HG03469 (cell line): Measurements from ENCODE around the gene LDHAL6B.

Source experiments
- ATAC-seq: cut with Tn5 transposase; IDR thresholded peaks from one replicate; pipeline ENCODE4 v1.9.1; 2021; ENCODE audit warnings: mild to moderate bottlenecking, moderate library complexity, moderate number of reproducible peaks; ENCODE audit not compliant: unreplicated experiment

Gene LDHAL6B

DNA sequence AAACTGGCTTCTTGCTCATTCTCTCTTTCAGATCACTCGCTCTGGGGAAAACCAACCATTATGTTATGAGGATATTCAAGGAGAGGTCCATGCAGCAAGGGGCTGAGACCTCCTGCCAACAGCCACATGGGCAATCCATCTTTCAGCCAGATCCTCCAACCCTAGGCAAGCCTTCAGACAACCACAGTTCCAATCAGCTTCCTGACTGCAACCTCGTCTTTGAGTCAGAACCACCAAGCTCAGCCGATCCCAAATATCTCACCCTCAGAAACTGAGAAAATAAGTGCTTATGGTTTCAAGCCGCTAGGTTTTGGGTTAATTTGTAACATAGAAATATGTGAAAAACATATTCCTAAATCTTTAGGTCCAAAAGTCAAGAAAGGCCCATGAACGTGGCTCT, 10.3 kb downstream of the LDHAL6B start:
- ATAC-seq, result no peak

- ATAC-seq, result no peak
Observed at GRCh38 chr15:59217876-59218498, 11.3 kb downstream of the LDHAL6B start.

- ATAC-seq, result no peak
Observed at GRCh38 chr15:59218710-59219109, 12.1 kb downstream of the LDHAL6B start.

- ATAC-seq, result no peak
Observed at GRCh38 chr15:59221511-59222505, 15.2 kb downstream of the LDHAL6B start.

DNA sequence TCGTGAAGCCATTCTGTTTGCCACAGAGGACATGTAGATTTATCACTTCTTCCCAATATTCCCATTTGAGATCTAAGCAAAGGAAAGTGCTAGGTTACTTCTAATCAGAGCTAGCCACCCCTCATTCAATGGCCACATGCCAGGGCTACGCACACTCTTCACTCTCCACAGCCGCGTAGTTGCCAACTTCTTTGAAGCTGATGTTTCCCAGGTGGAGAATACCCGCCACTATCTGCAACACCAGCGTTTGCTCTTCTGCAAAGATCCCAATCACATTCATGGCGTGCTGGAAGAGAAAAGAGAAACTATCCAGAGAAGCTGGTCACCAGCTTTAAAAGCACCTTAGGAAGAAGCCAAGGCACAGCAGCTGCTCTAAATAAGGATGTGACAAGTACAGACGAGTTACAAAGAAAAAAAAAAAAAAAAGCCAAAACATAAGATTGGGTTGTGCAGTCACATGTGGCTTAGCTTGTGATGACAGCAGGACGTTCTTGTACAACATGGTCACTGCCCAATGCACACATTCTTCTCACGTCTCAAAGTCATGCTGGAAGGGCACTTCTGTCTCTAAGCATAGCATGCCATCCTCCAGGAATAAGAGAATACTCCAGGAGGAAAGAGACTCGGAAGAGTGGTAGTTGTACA, 16.4 kb downstream of the LDHAL6B start:
- no peak for ATAC-seq

DNA sequence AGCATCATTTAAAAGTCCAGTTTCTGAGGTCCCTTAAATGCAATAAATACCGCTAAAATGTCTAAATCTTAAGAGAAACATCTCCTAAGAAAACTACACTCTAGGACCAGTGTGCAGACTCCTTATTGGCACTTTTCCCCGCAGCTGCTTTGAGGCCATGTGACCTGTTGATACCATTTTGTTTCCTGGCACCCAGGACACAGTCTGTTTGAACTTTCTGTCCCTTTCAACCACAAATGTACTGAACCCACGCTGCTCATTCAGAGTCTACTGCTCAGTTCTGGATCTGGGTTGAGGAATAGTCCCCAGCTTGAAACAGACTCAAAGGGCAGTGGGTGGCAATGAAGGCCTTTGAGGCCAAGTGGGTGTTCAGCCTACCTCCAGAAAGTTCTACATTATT, 17.1 kb downstream of the LDHAL6B start:
- no peak for ATAC-seq

- no peak for ATAC-seq
Observed at GRCh38 chr15:59224474-59224873, 17.8 kb downstream of the LDHAL6B start.

DNA sequence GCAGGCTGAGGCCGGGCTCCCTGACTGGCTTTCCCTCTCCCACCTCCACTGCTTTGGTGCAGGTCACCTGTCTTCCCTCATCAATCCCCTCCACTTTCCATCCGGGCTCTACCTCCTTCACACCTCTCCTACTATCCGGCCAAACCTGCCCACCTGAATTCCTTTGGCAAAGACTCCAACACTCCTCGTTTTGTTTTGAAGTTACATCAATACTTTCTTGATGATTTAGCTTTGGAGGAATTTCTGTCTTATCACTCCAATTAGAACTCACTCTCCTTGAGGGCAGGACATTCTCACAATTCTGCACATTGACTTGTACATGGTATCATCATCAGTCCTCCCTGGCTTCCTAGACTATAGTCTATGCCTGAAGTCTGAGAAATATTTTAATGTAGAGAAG, 20.4 kb downstream of the LDHAL6B start:
- no peak for ATAC-seq

DNA sequence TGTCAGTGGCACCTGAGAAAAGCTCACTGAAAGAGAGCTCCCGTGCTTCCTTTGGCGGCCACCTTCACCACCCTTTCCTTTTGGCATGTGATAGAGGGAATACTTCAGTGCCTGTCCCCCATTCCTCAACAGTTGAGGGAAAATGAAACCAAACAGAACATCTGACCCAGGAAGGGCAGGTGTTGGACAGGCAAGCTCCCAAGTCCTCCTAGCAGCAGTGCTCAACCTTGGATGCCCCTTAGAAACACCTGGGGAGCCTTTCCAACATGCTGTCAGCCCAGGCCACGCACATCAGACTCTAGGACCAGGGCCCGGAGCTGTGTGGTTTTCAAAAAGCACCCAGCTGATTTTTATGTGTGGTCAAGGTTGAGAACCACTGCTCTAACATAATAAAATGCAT, 22.4 kb downstream of the LDHAL6B start:
- ATAC-seq, result no peak

GRCh38 chr15:59229453-59229852, 22.8 kb downstream of the LDHAL6B start:
- ATAC-seq, result no peak

- ATAC-seq, result no peak
Observed at GRCh38 chr15:59230531-59231055, 23.9 kb downstream of the LDHAL6B start.

- no peak for ATAC-seq
Observed at GRCh38 chr15:59232476-59232875, 25.8 kb downstream of the LDHAL6B start.

DNA sequence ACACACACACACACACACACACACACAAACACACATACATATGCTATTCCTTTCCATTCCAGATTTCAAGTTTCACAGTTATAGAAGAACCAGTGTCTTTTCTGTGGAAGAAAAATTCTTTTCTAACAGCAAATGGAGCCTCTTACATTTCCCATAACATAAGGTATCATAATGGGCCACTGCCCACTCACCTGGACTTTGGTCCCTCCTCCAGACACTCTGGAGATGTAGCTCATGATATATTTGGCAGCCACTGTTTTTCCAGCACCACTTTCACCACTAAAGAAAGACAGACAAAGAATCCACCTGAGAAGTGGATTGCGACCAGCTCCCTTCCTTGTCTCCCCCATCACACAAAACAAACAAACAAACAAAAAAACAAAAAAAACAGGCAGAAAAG, 29.8 kb downstream of the LDHAL6B start:
- no peak for ATAC-seq

DNA sequence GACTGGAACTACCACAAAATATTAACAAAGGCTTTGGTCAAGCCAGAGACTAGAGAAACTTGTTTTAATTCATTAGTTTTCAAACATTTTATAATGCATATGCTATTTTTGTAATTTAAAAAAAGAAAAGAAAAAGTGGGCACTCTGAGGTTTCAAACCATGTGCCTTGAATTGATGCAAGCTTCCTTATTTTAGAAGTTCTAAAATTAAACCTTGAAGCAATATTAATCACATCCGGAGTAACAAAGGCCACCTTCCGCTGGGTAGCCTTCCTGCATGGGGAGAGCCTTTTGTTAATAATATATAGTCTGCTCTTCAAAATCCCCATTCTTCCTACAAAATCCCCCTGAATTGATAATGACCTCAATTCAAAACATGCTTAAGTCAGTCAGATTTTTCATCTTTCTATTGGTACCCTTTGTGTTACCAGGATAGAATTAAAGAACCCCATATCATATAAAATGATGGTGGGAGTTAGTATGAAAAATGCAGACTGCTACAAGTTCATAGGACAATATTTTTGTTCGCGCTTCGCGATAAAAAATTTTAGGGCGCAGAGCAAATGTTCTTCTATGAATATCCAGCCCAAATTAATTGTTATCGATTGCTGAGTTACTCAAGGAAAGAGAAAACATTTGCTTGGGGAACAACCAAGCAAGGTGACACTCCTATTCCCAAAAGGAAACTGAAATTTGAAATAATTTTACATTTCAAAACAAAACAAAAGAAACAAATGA, 30.6 kb downstream of the LDHAL6B start:
- ATAC-seq, result peak; percentile 49

GRCh38 chr15:59237924-59238331, 31.3 kb downstream of the LDHAL6B start:
- ATAC-seq, result peak; percentile 43

DNA sequence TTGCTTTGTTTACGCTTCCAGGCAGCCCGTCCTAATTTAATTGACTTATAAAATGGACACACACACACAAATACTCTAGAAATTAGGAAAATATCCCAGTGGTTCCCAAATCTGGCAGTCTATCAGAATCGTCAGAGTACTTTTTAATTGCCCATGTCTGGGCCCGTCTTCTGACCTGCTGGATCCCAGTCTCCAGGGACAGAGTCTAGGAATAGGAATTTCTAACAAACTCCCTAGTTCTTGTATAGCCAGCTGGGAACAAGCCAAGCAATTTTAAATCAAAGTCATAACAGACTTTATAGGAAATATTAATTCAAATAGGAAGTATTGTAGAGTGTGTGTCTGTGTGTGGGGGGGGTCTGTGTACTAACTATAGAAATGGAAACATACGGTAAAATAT, 33.4 kb downstream of the LDHAL6B start:
- ATAC-seq, result no peak

DNA sequence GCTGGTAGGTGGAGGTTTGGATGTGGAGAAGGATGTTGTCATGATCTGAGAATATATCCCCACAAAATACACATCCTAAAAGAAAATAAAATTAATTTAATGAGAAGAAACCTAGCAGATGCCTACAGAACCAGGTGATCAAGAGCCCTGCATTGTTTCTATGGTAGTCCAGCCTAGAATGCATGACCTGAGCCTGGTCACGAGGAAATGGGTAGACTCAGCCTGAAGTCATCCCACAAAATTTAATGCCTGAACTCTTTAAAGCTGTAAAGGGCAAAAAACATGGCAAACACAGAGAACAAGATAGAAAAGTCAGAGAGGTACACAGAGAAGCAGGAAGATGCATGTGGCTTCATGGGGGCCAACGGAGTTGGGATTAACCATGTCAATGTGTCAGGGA, 36.0 kb downstream of the LDHAL6B start:
- ATAC-seq, result no peak

- no peak for ATAC-seq
Observed at GRCh38 chr15:59243622-59244021, 37.0 kb downstream of the LDHAL6B start.

DNA sequence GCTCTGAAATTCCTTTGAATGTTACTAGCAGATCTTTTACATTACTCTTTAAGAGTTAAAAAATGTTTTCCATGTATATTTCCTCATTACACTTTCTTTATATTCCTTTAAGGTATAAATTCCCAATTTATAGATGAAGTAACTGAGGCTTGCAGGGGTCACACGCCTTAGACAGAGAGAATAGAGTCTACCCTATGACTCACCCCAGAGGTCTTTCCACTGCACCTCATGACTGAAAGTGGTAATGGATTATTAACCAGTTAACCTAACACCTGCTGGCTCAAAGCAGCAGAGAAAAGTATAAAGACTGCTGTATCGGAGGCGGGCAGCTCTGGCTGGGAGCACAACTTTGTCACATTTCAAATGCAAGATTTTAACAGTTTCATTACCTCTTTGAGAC, 37.7 kb downstream of the LDHAL6B start:
- peak; percentile 74 for ATAC-seq

GRCh38 chr15:59245559-59245958, 38.9 kb downstream of the LDHAL6B start:
- no peak for ATAC-seq

- ATAC-seq, result no peak
Observed at GRCh38 chr15:59247364-59247763, 40.7 kb downstream of the LDHAL6B start.
